ENCODE measurements around the gene ZDHHC19.
"Not testable (repeated sequence)": the region's sequence is repeated elsewhere in the genome, so short reads cannot be mapped to it uniquely, and the experiment has no call there.

The ZDHHC19 gene

DNA sequence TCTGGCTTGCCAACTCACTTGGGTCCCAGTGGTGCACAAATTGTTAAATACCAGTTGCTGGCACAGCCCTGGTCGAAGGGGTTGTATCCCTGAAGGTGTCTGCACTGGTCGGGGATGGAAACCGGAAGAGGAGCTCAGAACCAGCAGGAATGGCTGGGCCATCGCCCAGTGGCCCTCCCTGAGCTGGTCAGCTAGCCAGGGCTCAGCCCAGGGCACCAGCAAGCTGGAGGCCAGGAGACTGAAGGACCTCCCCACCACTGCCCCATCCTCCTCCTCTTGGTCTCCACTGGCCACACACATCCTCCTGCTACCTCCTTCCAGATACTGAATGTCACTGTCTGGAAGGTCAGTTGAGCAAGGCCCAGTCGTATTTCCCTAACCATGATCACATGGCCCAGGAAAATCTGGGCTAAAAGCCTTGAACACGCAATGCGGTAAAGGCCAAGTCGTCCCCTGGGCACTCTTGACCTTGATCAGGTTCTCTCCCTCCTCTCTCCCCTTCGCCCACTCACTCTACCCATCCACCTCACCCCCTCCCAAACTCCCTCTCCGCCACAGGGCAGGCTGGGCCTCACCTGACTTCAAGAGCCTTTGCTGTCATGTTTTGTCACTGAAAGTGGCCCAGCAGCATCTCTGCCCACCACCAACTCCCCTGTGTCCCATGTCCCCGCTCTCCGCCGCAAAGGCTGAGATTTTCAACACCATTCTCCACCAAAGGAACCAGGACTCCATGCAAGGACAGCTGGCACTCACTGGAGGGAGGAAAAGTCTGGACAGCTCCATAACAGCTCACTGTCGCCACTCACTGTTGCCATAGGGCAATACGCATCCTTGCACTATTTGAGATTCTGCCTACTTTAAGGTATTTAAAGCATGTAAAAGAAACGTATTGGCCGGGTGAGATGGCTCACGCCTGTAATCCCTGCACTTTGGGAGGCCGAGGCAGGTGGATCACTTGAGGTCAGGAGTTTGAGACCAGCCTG is 12.1 kb downstream of the ZDHHC19 start:
- no peak for DNase-seq

DNA sequence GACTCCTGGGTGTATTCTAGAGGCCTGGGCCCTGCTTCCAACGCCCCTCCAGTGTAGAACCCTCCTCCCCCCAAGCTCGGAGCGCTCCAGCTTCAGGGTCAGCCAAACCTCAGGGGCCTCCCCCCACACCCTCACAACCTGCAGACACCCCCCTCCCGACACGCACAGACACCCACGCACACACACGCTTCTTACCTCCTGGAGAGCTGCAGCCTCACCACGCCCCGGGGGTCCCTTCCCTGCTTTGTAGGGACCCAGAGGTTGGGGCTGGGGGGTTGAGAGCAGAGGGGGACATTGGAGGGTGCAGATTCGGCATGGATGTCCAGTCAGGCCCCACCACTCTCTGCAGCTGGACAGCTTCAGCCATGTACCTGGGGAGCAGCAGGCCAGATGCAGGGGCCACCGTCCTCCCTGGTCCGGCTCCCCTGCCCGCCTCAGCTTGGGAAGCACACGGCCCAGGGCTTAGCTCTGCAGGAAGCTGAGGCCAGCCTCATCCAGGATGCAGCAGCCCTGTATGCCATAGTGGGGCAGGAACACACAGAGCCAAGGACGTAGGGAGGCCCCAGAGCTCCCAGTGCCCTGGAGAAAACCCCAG is 13.0 kb downstream of the ZDHHC19 start:
- DNase-seq: no peak

DNA sequence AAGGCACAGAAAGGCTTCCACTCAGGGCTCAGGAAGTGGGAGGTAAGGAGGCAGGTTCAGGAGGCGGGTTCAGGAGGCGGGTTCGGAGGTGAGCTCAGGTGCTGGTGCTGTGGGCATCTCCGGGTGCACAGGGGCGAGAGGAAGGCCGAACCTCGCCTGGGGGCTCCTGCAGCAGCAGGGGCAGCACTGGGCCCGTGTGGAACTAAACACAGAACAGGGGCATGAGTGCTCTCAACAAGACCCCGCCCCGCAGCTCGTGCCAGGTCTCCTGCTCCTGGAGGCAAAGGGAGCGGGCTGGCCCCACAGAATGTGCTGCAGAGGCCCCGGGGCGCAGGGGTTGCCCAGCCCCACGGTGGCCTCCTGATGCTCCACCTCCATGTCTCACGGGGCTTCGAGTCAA is 13.7 kb downstream of the ZDHHC19 start:
- DNase-seq: no peak

DNA sequence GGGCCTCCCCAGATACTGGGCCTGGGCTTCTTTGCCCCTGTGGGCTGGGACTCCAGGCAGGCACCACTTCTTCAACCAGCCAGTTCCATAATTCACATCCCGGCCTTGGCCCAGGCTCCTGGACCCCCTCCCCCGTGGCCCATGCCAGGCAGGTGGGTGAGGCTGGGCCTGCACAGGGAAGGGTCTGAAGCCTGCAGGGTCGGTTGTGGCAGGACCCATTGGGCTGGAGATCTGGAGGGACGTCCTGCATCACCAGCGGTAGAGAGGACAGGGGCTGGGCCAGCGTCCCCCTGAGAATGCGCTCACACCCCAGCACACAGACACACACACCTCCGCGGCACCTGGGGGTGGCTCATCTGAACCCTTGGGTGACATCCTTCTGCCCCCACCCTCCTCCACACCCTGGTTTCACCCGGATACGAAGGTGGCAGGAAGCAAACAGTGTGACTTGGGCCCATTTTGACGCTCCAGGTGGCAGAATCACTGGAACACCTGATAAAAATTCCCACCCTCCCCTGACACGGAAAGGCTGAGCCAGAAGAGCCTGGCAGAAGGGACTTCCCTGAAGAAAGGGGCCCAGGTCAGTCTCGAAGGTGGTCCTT is 15.4 kb downstream of the ZDHHC19 start:
- DNase-seq: no peak

DNA sequence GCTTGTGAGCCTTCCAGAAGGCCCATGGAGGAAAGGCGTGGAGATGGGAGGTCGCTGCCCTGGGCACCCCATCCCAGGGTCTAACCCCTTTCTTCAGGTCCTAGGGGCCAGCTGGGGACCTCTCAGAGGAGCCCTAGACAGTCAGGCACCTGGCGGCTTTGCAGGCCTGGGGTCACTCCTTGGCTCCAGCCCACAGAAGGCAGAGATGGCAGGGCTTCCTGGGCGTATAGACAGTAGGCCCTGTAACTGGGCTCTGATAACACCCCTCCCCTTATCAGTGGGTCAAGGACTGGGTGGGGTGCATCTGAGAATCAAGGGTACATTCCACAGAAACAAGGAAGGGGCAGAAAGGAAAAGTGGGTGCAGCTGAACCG is 16.7 kb downstream of the ZDHHC19 start:
- DNase-seq: no peak

DNA sequence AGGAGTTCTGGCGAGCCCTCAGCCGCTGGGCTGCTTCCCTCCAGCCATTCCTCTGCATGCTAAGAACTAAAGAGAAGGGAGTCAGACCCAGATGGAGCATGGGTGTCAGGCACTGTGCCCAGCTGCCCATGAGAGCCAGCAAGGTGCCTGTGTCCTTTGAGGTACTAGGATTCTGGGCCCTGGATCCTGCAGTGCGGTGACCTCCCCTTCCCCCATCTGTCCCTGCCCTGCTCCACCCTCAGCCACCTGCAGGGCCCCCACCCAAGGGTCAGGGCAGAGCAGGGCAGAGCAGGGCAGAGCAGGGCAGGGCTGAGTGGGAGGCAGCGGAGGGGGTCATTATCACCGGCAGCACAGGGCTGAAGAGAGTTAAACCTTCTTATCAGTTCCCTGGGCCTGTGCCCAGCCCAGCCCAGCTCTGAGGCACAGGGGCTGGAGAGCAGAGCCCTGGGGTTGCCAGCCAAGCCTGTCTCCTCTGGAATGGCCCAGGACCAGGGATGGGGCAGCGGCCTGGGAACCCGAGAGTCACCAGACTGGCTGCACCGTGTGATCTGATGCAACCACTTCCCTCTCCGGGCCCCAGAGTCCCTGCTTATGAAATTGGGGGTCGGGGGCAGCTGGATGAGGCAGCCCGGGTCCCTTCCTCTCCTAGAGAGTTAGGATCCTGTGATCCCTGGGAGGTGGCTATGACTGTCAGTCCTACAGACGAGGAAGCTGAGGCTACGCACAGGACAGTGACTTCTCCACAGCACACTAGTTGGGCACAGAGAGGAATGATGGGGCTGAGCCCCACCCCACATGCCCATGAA is 17.3 kb downstream of the ZDHHC19 start:
- DNase-seq: no peak

DNA sequence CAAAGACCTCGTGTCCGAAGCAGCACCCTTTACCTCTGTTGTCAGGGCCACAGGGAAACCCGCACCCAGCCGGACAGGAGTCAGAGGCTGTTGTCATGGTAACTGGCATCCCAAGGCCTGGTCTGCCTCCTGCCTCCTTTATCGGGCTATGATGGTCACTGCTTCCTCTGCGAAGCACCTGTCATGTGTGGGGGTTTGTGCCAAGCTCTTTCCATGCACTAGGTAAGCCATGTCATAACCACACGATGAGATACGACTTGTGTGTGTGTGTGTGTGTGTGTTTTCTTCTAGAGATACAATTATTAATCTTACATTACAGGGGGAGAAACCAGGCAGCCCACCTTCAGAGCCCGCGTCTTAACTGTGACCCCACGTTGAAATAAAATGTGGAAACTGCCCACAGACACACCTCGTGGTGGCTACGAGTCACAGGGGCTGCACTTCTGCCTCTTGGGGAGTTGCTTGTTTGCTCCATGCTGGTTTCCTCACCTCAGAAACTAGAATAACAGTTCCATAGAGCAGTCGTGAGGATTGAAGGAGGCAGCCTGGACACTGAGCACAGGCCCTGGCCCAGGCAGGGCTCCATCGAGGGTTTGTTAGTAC is 18.0 kb downstream of the ZDHHC19 start:
- no peak for DNase-seq

DNA sequence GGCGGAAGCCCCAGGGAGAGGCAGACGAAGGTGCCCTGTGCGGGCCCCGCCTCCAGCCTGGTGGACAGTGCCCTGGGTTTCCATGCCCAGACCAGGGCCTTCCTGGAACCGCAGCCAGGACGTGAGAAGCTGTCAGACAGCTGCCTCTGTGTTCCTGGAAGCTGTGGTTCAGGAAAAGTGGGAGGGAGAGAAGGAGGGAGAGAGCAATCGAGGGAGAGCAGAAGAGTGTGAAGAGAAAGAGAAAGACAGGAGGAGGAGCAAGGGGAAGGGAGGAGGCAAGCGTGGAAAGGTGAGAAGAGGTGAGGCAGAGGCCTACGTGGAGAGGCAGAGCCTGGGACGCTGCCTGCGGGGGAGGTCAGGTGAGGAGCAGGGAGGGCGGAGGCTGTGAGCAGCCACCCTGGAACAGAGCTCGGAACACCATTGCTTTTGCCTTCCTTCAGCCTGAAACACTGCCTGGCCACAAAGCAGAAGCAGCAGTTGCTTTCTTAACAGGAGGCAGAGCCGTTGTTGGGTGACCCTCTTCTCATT is 18.6 kb downstream of the ZDHHC19 start:
- DNase-seq: no peak

DNA sequence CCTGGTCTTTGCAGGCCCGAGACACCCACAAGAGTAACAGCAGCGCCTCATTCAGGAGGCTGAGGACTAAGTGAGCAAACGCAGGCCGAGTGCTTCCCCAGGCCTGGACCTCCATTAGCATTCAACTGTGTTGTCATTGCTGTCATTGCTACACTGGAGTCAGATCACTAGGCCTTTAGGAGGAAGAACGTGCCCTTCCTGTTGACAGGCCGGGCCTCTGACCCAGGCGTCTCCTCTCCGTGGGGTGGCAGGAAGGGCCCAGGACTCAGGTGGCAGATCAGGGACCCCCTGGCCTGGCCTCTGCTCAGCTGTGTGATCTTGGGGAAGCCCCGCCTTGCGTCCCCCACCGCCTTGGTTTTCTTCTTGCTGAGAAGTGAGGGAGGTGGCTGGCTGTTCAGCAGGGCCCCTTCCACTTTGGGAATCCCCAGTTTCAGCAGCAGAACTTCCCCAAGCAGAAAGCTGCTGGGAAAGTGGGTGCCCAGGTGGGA is 19.1 kb downstream of the ZDHHC19 start:
- DNase-seq: no peak

DNA sequence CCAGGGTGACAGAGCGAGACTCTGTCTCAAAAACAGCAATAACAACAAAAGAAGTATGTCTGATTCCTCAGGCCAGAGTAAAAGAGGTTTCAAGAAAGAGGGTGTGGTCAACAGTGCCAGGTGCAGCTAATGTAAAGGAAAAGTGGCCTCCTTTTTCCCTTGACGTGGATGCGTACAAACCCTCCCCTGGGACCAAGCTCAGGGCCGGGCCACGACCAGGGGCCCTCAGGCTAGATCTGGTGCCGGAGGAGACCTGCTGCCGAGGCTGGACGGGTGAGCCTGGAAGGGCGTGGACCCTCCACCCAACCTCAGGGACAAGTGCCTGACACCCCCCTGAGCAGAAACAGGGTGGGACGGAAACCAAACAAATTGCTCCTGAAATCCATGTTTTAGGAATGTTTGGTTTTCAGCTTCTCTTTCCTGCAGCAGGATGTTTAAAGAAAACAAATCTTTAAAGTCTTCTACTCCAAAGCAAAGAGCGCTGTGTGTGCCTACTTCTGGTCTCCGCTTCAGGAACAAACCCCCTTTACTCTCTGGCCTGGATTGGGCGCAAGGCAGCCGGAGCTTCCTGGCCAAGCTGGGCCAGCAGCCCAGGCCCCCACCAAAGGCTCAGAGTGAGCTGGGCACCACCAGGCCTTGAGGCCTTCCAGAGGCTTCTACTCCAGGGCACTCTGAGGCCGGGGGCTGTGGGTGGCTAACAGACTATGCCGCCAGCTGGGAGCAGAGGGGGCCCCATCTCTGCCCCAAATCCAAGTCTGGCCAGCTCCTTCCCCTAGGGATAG is 21.4 kb downstream of the ZDHHC19 start:
- DNase-seq: no peak

DNA sequence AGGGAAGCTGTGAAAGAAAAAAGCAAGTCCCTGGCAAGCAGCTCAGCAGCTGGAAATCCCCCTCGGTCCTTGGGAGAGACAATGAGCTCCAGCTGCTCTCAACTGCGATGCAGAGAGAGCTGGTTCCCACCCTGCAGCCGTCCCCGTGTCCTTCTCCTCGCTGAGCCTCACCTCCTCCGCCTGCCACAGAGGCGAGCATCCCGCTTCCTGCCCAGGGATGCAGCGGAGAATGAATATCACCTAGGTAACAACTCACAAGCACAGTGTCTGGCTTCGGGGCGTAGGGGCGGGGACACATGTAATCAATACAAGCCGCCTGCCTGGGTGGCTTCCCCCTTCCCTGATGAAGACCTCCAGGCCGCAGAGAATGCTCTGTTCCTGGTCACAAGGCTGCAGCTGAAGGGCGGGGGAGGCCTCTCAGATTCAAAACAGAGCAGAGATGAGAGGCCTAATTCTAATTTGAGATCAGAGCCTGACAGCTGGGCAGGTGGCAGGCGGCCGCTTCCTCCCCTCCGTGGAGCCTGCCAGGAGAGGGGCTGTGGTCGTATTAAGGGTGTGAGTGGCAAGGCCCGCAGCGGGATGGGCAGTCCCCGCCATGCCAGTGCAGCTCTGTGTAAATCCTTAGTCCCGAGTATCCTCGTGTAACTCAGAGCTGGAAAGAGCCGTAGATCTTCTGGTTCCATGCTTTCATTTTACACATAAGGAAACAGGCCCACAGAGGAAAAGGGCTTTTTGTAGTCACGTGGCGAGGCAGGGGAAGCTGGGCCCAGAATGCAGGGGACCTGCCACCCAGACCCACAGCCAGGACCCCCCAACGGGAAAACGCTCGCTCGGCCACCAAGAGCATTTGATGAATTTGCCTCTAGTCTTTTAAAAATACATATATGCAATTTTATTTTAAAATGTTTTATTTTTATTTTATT is 24.3 kb downstream of the ZDHHC19 start:
- DNase-seq: peak; percentile 72

DNA sequence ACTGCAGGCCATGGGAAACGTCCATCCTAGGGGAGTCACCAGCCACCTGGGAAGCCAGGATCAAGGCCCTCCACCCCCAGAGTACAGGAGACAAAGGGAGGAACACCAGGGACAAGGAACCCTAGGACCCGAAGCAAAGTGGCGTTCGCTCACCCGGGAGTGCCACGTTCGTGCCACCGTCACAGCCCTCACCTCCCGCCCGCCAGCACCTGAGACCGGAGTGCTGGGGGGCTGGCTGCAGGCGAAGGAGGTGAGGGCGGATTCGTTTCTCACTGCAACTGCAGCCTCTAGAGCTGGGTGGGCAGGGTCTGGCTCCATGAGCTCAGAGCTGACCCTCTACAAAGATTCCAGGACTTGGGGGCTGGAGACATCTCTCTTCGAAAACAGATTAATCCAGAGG is 26.3 kb downstream of the ZDHHC19 start:
- DNase-seq: no peak

DNA sequence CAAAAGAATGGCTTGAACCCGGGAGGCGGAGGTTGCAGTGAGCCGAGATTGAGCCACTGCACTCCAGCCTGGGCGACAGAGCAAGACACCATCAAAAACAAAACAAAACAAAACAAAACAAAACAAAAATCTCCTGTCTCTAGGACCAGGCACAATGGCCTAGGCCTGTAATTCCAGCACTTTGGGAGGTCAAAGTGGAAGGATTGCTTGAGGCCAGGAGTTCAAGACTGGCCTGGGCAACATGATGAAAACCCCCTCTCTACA is 27.1 kb downstream of the ZDHHC19 start:
- DNase-seq: not testable (repeated sequence)

DNA sequence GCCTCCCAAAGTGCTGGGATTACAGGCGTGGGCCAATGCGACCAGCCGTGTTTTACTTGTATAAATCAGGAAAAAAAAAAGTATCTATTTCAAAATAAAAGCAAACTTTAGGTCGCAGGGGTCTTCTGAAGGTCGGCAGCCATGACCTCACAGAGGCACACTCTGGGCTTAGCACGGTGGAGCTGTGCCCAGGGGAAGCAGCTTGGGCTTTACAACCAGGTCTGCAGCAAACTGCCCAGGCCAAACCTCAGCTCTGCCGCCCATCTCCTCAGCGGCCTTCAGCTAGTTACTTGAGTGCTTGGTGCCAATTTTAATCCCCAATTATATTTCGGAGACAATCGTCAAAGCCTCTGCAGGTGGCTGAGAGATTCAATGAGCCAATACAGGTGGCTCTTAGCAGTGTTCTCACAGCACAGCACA is 30.1 kb downstream of the ZDHHC19 start:
- DNase-seq: no peak

DNA sequence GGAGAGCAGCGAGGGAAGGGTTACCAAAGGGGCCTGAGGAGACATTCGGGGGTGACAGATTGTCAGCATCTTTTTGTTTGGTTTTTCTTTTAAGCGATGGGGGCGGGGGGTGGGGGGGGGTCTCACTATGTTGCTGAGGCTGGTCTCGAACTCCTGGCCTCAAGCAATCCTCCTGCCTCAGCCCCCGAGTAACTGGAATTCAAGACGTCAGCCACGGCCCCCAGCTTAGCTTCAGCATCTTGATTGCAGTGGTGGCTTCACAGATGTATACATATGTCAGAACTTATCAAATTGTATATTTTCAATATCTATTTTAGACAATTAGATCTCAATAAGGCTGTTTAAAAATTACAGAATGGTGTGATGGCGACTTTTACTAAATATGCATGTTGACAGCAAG is 30.9 kb downstream of the ZDHHC19 start:
- DNase-seq: no peak

DNA sequence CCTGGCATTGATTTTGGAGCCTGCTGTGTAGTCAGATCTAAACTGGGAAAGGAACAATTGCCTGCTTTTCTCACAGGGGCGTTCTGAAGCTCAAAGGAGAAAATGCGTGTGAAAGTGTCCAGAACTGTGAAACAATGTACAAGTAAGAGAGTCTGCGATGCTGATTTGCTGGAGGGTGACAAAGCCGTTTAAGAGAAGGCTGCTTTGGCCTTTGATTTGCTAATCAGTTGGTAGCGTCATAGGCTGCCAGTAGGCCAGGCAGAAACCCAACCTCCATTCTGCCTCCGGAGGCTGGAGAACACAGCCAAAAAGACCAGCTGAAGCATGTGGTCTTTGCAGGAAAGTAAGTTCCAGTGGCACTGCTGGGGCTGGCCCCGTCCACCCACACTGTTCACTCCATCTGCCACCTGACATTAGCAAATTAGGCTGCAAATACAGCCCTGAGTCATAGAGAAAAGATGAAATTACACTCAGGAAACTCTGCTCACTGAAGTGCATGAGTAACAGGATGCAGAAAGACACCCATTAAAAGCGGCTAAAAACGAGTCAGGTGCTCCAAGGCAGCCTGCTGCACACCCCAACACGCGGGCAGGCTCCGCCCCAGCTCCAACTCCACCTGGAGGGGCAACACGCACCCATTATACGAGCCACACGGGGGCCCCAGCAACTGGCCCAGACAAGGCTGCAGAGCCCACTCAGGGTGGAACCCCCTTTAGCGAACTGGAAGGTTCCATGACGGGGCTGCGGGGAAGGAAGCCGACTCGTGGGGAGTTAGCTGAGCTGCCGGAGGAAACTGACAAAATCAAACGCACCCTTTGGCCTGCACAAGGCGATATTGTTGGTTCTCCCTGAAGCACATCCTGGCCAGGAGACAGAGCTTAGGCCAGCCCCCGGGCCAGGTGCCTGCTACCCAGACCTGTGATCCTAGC is 31.6 kb downstream of the ZDHHC19 start:
- peak; percentile 50 for DNase-seq

DNA sequence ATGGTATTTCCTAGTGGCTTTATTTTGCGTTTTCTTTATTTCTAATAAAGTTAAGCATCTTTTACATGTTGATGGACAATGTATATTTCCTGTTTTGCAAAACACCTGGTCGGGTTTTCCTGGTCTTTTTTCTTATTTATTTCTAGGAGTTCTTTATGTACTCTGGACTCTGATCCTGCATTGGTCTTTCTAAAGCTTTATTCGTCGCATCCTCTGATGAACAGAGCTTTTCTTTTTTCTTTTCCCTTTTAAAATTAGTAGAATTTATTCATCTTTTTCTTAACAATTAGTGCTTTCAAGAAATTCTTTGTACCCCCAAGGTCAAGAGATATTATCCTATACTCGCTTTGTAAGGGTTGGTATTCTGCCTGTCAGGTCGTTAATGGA is 32.2 kb downstream of the ZDHHC19 start:
- DNase-seq: no peak

DNA sequence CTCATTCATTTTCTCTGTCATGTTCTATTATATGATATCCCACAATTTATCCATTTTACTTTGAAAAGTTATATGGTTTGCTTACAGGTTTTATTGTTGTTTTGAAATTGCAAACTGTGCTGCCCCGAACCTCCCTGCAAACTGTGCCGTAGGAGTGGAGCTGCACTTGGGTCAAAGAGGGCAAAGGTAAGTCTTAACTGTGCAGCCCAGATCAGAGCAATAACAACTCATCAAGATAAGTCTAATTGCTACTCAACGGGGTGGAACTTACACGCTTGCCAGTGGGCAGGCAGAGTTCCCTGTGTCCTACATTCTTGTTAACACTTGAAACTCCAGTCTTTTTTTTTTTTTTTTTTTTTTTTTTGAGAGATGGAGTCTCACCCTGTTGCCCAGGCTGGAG is 33.2 kb downstream of the ZDHHC19 start:
- no peak for DNase-seq

DNA sequence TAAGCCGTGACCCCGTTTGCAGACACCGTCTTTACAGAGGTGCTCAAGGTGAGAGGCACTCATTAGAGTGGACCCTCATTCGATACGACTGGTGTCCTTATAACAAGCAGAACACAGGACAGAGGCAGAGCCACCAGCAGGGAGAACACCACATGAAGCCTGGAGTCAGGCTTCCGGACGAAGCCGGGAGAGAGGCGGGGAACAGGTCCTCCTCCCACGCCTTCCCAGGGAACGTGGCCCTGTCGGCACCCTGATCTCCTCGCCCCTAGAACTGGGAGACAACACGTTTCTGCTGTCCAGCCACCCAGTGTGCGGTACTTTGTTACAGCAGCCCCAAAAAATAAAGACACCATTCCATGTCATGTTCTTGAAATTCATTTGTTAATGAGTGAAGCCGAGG is 33.6 kb downstream of the ZDHHC19 start:
- no peak for DNase-seq

All from left hindlimb (tissue), 1 donor.